PC-9 (cell line): ENCODE results near the gene NFATC1. TPM values are rescaled to one million over a fixed set of nuclear protein-coding genes. Genes with fewer than 3 reads are reported as not detected.

ENCODE experiments used
- BruUV-seq: library from RNA; stranded (reverse); fragments of 400-500 nt; replicated peaks from 2 replicates; lab custom pipeline; 2021; lab: Mats Ljungman, UMichigan
- CTCF ChIA-PET: fragments of 300-600 bp; sonication (Branson Sonifier 250); formaldehyde crosslinking; loops from one replicate; lab custom pipeline; 2022; ENCODE audit warnings: antibody characterized with exemption; lab: Charles Lee
- POLR2A ChIA-PET: fragments of 300-600 bp; sonication (Branson Sonifier 250); formaldehyde crosslinking; loops from one replicate; lab custom pipeline; 2022; ENCODE audit warnings: antibody characterized with exemption; ENCODE audit not compliant: unreplicated experiment; lab: Charles Lee
- DNase-seq, 2 experiments: peaks; one replicate each; pipeline versions ENCODE4 v3.0.0 to v3.0.0-alpha.2; 2015 to 2022; ENCODE audit warnings: mixed read lengths in 1 of 2
- H2AFZ ChIP-seq: fragments of 200-600 bp; sonication (generic); 2 replicates; pipeline ENCODE4 v1.8.1; 2017; ENCODE audit warnings: antibody characterized with exemption
- H3F3A ChIP-seq: fragments of 200-600 bp; sonication (generic); 2 replicates; pipeline ENCODE4 v1.8.1; 2017; ENCODE audit warnings: antibody characterized with exemption, mild to moderate bottlenecking, low read depth; ENCODE audit not compliant: insufficient read depth
- H3K27ac ChIP-seq: fragments of 200-600 bp; sonication (generic); 2 replicates; pipeline ENCODE4 v1.6.1; 2016; ENCODE audit warnings: mixed run types
- H3K27me3 ChIP-seq: fragments of 200-600 bp; sonication (generic); 2 replicates; pipeline ENCODE4 v1.6.1; 2016; ENCODE audit warnings: low read depth, mixed run types; ENCODE audit not compliant: insufficient read depth
- H3K36me3 ChIP-seq: fragments of 200-600 bp; sonication (generic); 2 replicates; pipeline ENCODE4 v1.6.1; 2016; ENCODE audit warnings: low read depth, mixed run types
- H3K4me1 ChIP-seq: fragments of 200-600 bp; sonication (generic); replicated peaks from 2 replicates; pipeline ENCODE4 v1.6.1; 2016; ENCODE audit warnings: mixed run types; ENCODE audit not compliant: insufficient read depth
- H3K4me2 ChIP-seq: fragments of 200-600 bp; sonication (generic); 2 replicates; pipeline ENCODE4 v1.6.1; 2017; ENCODE audit warnings: mixed run types
- H3K4me3 ChIP-seq: fragments of 200-600 bp; sonication (generic); 2 replicates; pipeline ENCODE4 v1.6.1; 2016; ENCODE audit warnings: mixed run types
- H3K79me2 ChIP-seq: fragments of 200-600 bp; sonication (generic); 2 replicates; pipeline ENCODE4 v1.6.1; 2017; ENCODE audit warnings: low read depth, mixed run types
- H3K9me2 ChIP-seq: fragments of 200-600 bp; sonication (generic); 2 replicates; pipeline ENCODE4 v1.8.1; 2017; ENCODE audit warnings: mild to moderate bottlenecking; ENCODE audit not compliant: insufficient read depth
- H3K9me3 ChIP-seq: fragments of 200-600 bp; sonication (generic); 2 replicates; pipeline ENCODE4 v1.8.1; 2016; ENCODE audit warnings: low read depth; ENCODE audit not compliant: insufficient read depth
- H4K20me1 ChIP-seq: fragments of 200-600 bp; sonication (generic); 2 replicates; pipeline ENCODE4 v1.8.1; 2017; ENCODE audit not compliant: insufficient read depth
- EZH2 ChIP-seq: fragments of 200-600 bp; sonication (generic); IDR thresholded peaks from 2 replicates; pipeline ENCODE4 v1.8.0; 2017; ENCODE audit warnings: antibody characterized with exemption, low read depth
- intact Hi-C: fragments of 100-400 bp; cut with micrococcal nuclease; formaldehyde crosslinking; loops from one replicate; pipeline ENCODE4 v1.10.0; 2022; ENCODE audit not compliant: unreplicated experiment
- total RNA-seq: library from RNA; stranded (reverse); gene quantifications from 2 replicates; pipeline ENCODE4 v1.2.3, GENCODE V29; 2021
- TF ChIP-seq, protein P1 (sequence below): fragments of 200-600 bp; sonication (generic); conservative IDR thresholded peaks from 2 replicates; pipeline ENCODE4 v1.6.1; 2017; ENCODE audit warnings: mixed run types, antibody characterized with exemption, mild to moderate bottlenecking, moderate library complexity

The NFATC1 gene
- total RNA-seq, 1 experiment from 2014 or later = 2.6 TPM

- Histone ChIP-seq H3K4me3 (no peak overlapping the region), H3K9me3 (no peaks in the 10 kb centered on the region), H3K9me2 (no peaks in the 10 kb centered on the region), H4K20me1 (no peaks in the 10 kb centered on the region), H3K27me3 (peaks cover 60% of the 10 kb centered on the region), H3K27ac (no peak overlapping the region), H3K36me3 (no peaks in the 10 kb centered on the region), H3K4me2 (no peak overlapping the region), H3K79me2 (no peaks in the 10 kb centered on the region), H2AFZ (no peak overlapping the region), H3F3A (no peaks in the 10 kb centered on the region), H3K4me1 (no peaks in the 10 kb centered on the region)
- ChIA-PET CTCF (no interaction called here), POLR2A (no interaction called here)
- DNase-seq = no peak
- BruUV-seq = no TSS peak
- intact Hi-C loops = no loop called here
- TF ChIP-seq EZH2 = no peak
- TF ChIP-seq, protein P1, sequence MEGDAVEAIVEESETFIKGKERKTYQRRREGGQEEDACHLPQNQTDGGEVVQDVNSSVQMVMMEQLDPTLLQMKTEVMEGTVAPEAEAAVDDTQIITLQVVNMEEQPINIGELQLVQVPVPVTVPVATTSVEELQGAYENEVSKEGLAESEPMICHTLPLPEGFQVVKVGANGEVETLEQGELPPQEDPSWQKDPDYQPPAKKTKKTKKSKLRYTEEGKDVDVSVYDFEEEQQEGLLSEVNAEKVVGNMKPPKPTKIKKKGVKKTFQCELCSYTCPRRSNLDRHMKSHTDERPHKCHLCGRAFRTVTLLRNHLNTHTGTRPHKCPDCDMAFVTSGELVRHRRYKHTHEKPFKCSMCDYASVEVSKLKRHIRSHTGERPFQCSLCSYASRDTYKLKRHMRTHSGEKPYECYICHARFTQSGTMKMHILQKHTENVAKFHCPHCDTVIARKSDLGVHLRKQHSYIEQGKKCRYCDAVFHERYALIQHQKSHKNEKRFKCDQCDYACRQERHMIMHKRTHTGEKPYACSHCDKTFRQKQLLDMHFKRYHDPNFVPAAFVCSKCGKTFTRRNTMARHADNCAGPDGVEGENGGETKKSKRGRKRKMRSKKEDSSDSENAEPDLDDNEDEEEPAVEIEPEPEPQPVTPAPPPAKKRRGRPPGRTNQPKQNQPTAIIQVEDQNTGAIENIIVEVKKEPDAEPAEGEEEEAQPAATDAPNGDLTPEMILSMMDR = no peak
Observed at GRCh38 chr18:79511271-79511670, 115.5 kb downstream of the NFATC1 start.

GRCh38 chr18:79511671-79512301, 116.1 kb downstream of the NFATC1 start:
- ChIA-PET POLR2A (no interaction called here), CTCF (no interaction called here)
- no peaks in the 10 kb centered on the region for H4K20me1 ChIP-seq
- no peak for TF ChIP-seq EZH2
- TF ChIP-seq, protein P1 = no peak
- no peaks in the 10 kb centered on the region for H3K36me3 ChIP-seq
- DNase-seq = no peak
- H3K4me3 ChIP-seq = no peak overlapping the region
- H3K27me3 ChIP-seq = peaks cover 56% of the 10 kb centered on the region
- no peaks in the 10 kb centered on the region for H3K9me3 ChIP-seq
- BruUV-seq = no TSS peak
- H3F3A ChIP-seq = no peaks in the 10 kb centered on the region
- H2AFZ ChIP-seq = no peak overlapping the region
- no peak overlapping the region for H3K27ac ChIP-seq
- H3K9me2 ChIP-seq = no peaks in the 10 kb centered on the region
- H3K4me2 ChIP-seq = no peak overlapping the region
- intact Hi-C loops = no loop called here
- H3K79me2 ChIP-seq = no peaks in the 10 kb centered on the region
- H3K4me1 ChIP-seq = no peaks in the 10 kb centered on the region

- CTCF ChIA-PET = no interaction called here
- no peak overlapping the region for H3K4me3 ChIP-seq
- BruUV-seq = no TSS peak
Observed at GRCh38 chr18:79512461-79513380, 117.0 kb downstream of the NFATC1 start.

More at GRCh38 chr18:79512461-79513380, 117.0 kb downstream of the NFATC1 start:
- H2AFZ ChIP-seq = no peak overlapping the region
- no peaks in the 10 kb centered on the region for H3K36me3 ChIP-seq
- H4K20me1 ChIP-seq = no peaks in the 10 kb centered on the region
- no peak for DNase-seq
- no peak overlapping the region for H3K27ac ChIP-seq
- POLR2A ChIA-PET = no interaction called here
- H3K27me3 ChIP-seq = peaks cover 56% of the 10 kb centered on the region
- no peaks in the 10 kb centered on the region for H3K9me2 ChIP-seq
- H3F3A ChIP-seq = no peaks in the 10 kb centered on the region
- H3K4me1 ChIP-seq = no peaks in the 10 kb centered on the region
- intact Hi-C loops = no loop called here
- H3K4me2 ChIP-seq = no peak overlapping the region
- TF ChIP-seq, protein P1 = no peak
- no peak for TF ChIP-seq EZH2
- no peaks in the 10 kb centered on the region for H3K79me2 ChIP-seq
- H3K9me3 ChIP-seq = no peaks in the 10 kb centered on the region
